ENCODE results near the gene AMMECR1L.

DNA sequence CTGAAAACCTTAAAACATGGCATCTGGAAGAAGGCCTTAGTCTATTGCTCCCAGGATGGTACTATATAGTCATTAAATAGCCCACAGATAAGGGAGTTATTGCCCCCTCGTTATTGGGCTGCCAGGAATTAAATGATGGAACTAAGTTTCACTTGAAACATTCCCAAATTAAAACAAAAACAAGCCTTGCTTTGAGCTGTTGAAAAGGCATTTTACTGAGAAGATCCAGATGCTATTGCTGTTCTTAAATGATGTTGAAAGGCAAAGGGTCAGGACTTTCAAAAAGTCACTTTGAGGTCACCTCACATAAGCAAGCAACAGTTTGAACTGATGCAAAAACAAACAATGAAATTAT lies 2.0 kb upstream of the AMMECR1L start:
- TF ChIP-seq, protein P1, sequence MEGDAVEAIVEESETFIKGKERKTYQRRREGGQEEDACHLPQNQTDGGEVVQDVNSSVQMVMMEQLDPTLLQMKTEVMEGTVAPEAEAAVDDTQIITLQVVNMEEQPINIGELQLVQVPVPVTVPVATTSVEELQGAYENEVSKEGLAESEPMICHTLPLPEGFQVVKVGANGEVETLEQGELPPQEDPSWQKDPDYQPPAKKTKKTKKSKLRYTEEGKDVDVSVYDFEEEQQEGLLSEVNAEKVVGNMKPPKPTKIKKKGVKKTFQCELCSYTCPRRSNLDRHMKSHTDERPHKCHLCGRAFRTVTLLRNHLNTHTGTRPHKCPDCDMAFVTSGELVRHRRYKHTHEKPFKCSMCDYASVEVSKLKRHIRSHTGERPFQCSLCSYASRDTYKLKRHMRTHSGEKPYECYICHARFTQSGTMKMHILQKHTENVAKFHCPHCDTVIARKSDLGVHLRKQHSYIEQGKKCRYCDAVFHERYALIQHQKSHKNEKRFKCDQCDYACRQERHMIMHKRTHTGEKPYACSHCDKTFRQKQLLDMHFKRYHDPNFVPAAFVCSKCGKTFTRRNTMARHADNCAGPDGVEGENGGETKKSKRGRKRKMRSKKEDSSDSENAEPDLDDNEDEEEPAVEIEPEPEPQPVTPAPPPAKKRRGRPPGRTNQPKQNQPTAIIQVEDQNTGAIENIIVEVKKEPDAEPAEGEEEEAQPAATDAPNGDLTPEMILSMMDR (IDR thresholded peaks at IDR 0.05 in 4 of 5, conservative IDR thresholded peaks at IDR 0.05 in 1 of 5) = no peak
- TF ChIP-seq POLR2A (IDR thresholded peaks at IDR 0.05) = no peak
